Measurements from ENCODE around the gene FRMD4A.

DNA sequence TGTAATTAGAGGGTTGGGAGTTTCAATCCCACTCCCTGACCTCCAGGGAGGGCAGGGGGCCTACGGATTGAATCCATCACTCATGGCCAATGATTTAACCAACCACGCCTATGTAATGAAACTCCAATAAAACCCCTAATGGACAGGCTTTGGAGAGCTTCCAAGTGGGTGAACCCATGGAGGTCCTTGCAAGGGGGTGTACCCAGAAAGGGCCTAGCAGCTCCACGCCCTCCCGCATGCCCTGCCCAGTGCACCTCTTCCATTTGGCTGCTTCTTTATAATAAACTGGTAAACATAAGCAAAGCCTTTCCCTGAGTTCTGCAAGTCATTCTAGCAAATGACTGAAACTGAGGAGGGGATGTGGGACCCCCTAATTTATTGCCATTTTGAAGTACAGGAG, 280.1 kb downstream of the FRMD4A start:
- TF ChIP-seq, protein P1, sequence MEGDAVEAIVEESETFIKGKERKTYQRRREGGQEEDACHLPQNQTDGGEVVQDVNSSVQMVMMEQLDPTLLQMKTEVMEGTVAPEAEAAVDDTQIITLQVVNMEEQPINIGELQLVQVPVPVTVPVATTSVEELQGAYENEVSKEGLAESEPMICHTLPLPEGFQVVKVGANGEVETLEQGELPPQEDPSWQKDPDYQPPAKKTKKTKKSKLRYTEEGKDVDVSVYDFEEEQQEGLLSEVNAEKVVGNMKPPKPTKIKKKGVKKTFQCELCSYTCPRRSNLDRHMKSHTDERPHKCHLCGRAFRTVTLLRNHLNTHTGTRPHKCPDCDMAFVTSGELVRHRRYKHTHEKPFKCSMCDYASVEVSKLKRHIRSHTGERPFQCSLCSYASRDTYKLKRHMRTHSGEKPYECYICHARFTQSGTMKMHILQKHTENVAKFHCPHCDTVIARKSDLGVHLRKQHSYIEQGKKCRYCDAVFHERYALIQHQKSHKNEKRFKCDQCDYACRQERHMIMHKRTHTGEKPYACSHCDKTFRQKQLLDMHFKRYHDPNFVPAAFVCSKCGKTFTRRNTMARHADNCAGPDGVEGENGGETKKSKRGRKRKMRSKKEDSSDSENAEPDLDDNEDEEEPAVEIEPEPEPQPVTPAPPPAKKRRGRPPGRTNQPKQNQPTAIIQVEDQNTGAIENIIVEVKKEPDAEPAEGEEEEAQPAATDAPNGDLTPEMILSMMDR (IDR thresholded peaks at IDR 0.05; ENCODE audit: insufficient read depth, low read length), result no peak
- no peak for TF ChIP-seq GABPA (IDR thresholded peaks at IDR 0.05; ENCODE audit: low read depth)
- TF ChIP-seq, protein P2, sequence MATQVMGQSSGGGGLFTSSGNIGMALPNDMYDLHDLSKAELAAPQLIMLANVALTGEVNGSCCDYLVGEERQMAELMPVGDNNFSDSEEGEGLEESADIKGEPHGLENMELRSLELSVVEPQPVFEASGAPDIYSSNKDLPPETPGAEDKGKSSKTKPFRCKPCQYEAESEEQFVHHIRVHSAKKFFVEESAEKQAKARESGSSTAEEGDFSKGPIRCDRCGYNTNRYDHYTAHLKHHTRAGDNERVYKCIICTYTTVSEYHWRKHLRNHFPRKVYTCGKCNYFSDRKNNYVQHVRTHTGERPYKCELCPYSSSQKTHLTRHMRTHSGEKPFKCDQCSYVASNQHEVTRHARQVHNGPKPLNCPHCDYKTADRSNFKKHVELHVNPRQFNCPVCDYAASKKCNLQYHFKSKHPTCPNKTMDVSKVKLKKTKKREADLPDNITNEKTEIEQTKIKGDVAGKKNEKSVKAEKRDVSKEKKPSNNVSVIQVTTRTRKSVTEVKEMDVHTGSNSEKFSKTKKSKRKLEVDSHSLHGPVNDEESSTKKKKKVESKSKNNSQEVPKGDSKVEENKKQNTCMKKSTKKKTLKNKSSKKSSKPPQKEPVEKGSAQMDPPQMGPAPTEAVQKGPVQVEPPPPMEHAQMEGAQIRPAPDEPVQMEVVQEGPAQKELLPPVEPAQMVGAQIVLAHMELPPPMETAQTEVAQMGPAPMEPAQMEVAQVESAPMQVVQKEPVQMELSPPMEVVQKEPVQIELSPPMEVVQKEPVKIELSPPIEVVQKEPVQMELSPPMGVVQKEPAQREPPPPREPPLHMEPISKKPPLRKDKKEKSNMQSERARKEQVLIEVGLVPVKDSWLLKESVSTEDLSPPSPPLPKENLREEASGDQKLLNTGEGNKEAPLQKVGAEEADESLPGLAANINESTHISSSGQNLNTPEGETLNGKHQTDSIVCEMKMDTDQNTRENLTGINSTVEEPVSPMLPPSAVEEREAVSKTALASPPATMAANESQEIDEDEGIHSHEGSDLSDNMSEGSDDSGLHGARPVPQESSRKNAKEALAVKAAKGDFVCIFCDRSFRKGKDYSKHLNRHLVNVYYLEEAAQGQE (IDR thresholded peaks at IDR 0.05; ENCODE audit: insufficient replicate concordance, low read depth), result no peak

All from HL-60 (cell line).